ENCODE measurements around the gene DMTF1. TPM values are rescaled to one million over a fixed set of nuclear protein-coding genes. Genes with fewer than 3 reads are reported as not detected.

Gene DMTF1
- total and polyA plus RNA-seq, 2 of the 8 experiments (the other 6 are each of a cell fraction or from before 2014, with no cell fraction given), result 86.0 to 115 TPM

DNA sequence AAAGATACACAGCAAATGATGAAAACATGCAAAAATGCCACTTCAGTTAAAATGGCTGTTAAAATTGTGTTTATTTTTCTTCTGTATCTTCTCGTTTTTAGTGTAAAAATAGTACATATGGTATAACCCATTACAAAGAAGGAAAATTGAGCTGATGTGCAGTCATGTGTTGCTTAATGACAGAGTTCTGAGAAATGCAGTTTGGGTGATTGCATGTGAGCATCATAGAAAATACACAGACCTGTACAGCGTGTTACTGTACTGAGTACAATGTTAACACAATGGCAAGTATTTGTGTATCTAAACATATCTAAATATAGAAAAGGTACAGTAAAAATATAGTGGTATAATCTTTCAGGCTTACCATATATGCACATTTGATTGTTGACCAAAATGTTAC is 7.3 kb downstream of the DMTF1 start:
- no peaks in the 10 kb centered on the region for H3K23me2 ChIP-seq (ENCODE audit: low read depth, low read length)
- TF ChIP-seq KDM4A (IDR thresholded peaks at IDR 0.05; ENCODE audit: low read depth, low read length, severe bottlenecking) (no peak), CREB1 (IDR thresholded peaks at IDR 0.05) (no peak), POU5F1 (IDR thresholded peaks at IDR 0.05; ENCODE audit: low read depth, low read length) (no peak)
- H3K4me2 ChIP-seq (ENCODE audit: insufficient read depth in 1 of 2, low read depth in 2 of 2, low read length in 2 of 2), result no peak overlapping the region
- ChIA-PET POLR2A (ENCODE audit: partially characterized antibody) (interaction anchor here (1.1 kb wide), 1 partner anchor 232 kb away, joined by 3 read pairs; no protein-coding TSS in a partner anchor), CTCF (ENCODE audit: partially characterized antibody) (no interaction called here)
- H2BK20ac ChIP-seq (ENCODE audit: low read length), result no peak overlapping the region
- H3K36me3 ChIP-seq (ENCODE audit: control insufficient read depth in 2 of 4, insufficient read depth in 4 of 4, low read length in 3 of 4), result peaks cover 0 to 49% (median 6%) of the 10 kb centered on the region in 4 experiments; a peak in 4 of 8 replicates
- H3K79me2 ChIP-seq (ENCODE audit: control insufficient read depth in 1 of 2, insufficient read depth in 2 of 2, low read length in 2 of 2), result peaks cover 20 to 89% of the 10 kb centered on the region in 2 experiments; a peak in 3 of 4 replicates
- H2BK12ac ChIP-seq (ENCODE audit: low read depth, low read length), result no peak overlapping the region
- no peak overlapping the region for H2BK15ac ChIP-seq (ENCODE audit: low read length)
- H3K4ac ChIP-seq (replicated peaks; ENCODE audit: insufficient read length, low read depth, low read length), result no peak overlapping the region
- no peak overlapping the region for H2BK5ac ChIP-seq (ENCODE audit: low read depth, low read length)
- H4K8ac ChIP-seq (ENCODE audit: extremely low read depth, insufficient read depth, low read length), result no peak overlapping the region
- FAIRE-seq (no peak), DNase-seq (ENCODE audit: low read depth in 1 of 2, low spot score in 2 of 2) (no peak)
- no peaks in the 10 kb centered on the region for H3K27me3 ChIP-seq (replicated peaks in 1 of 4; ENCODE audit: control insufficient read depth in 3 of 4, extremely low read depth in 1 of 4, insufficient read depth in 3 of 4, low read length in 3 of 4)
- no peak overlapping the region for H3K56ac ChIP-seq (replicated peaks; ENCODE audit: insufficient read length, low read depth, low read length)
- H3K9me3 ChIP-seq (ENCODE audit: insufficient read depth in 2 of 2, low read depth in 1 of 2, low read length in 1 of 2), result no peaks in the 10 kb centered on the region
- no peaks in the 10 kb centered on the region for H3K79me1 ChIP-seq (ENCODE audit: low read depth, low read length)
- H2AK5ac ChIP-seq (ENCODE audit: low read depth, low read length), result no peak overlapping the region
- peaks cover 0 to 3% (median 0%) of the 10 kb centered on the region in 4 experiments; a peak in 1 of 7 replicates for H3K4me1 ChIP-seq (replicated peaks in 1 of 4; ENCODE audit: control insufficient read depth in 3 of 4, insufficient read depth in 4 of 4, low read length in 3 of 4)
- H3K18ac ChIP-seq (ENCODE audit: extremely low read depth, low read length), result no peak overlapping the region
- H2BK120ac ChIP-seq (replicated peaks; ENCODE audit: low read depth, low read length), result no peak overlapping the region
- H3K14ac ChIP-seq (ENCODE audit: insufficient read length), result no peak overlapping the region
- H3K4me3 ChIP-seq (ENCODE audit: extremely low read depth in 1 of 4, insufficient read depth in 2 of 4, low read depth in 3 of 4, low read length in 4 of 4), result no peak overlapping the region
- H3K23ac ChIP-seq (ENCODE audit: insufficient read length), result no peak overlapping the region
- peaks cover 2 to 7% of the 10 kb centered on the region in 2 experiments for H4K20me1 ChIP-seq (replicated peaks in 1 of 2; ENCODE audit: control insufficient read depth in 1 of 2, insufficient read depth in 2 of 2, low read length in 2 of 2)
- no peak overlapping the region for H4K5ac ChIP-seq (ENCODE audit: insufficient read length, low read depth, low read length)
- no peak overlapping the region for H4K91ac ChIP-seq (replicated peaks; ENCODE audit: insufficient read length, low read length)
- no peak overlapping the region for H3K9ac ChIP-seq (replicated peaks in 1 of 4; ENCODE audit: extremely low read depth in 1 of 4, low read depth in 3 of 4, low read length in 3 of 4)
- H2AFZ ChIP-seq (ENCODE audit: low read length), result no peak overlapping the region
- no peak overlapping the region for H3K27ac ChIP-seq (ENCODE audit: low read depth, low read length)
- WGBS, 2 experiments (ENCODE audit: extremely low coverage in 1 of 2, insufficient coverage in 1 of 2, insufficient read length in 1 of 2, insufficient replicate concordance in 2 of 2, low coverage in 1 of 2, low lambda C conversion rate in 2 of 2, missing lambda C conversion rate in 1 of 2), result 87% methylated on average over 2 of the region's 2 CpGs; no CpG with 5 or more reads in 1 of the 2 experiments
